GM18508 (cell line): ENCODE measurements around the gene RAET1L.
"Not testable (repeated sequence)": the region's sequence is repeated elsewhere in the genome, so short reads cannot be mapped to it uniquely, and the experiment has no call there.

ENCODE experiments used
- ATAC-seq: cut with Tn5 transposase; IDR thresholded peaks from one replicate; pipeline ENCODE4 v1.9.1; 2021; ENCODE audit warnings: moderate number of reproducible peaks; ENCODE audit not compliant: insufficient read depth, unreplicated experiment

RAET1L gene

GRCh38 chr6:150046943-150047342 is 21.6 kb upstream of the RAET1L start:
- ATAC-seq = no peak

- no peak for ATAC-seq
These were observed 19.4 kb upstream of the RAET1L start for GRCh38 chr6:150044621-150045145.

- no peak for ATAC-seq
These were observed 18.4 kb upstream of the RAET1L start for GRCh38 chr6:150043501-150044412.

GRCh38 chr6:150043096-150043495 is 17.8 kb upstream of the RAET1L start:
- ATAC-seq = no peak

- ATAC-seq = no peak
These were observed 13.1 kb upstream of the RAET1L start for GRCh38 chr6:150038202-150039062.

GRCh38 chr6:150037526-150038201 is 12.3 kb upstream of the RAET1L start:
- ATAC-seq = no peak

GRCh38 chr6:150036081-150036480 is 10.7 kb upstream of the RAET1L start:
- no peak for ATAC-seq

GRCh38 chr6:150033207-150033771 is 8.0 kb upstream of the RAET1L start:
- ATAC-seq = no peak

GRCh38 chr6:150032598-150032997 is 7.3 kb upstream of the RAET1L start:
- no peak for ATAC-seq

GRCh38 chr6:150030611-150031010 is 5.3 kb upstream of the RAET1L start:
- no peak for ATAC-seq

- no peak for ATAC-seq
These were observed 4.4 kb upstream of the RAET1L start for GRCh38 chr6:150029749-150030148.

- no peak for ATAC-seq
These were observed 3.9 kb upstream of the RAET1L start for GRCh38 chr6:150029276-150029675.

- ATAC-seq = no peak
These were observed 3.5 kb upstream of the RAET1L start for GRCh38 chr6:150028799-150029198.

GRCh38 chr6:150027806-150028565 is 2.7 kb upstream of the RAET1L start:
- ATAC-seq = no peak

GRCh38 chr6:150026976-150027805 is 1.9 kb upstream of the RAET1L start:
- no peak for ATAC-seq

- no peak for ATAC-seq
These were observed 631 bp downstream of the RAET1L start for GRCh38 chr6:150024646-150025155.

- ATAC-seq = not testable (repeated sequence)
These were observed 1.3 kb downstream of the RAET1L start for GRCh38 chr6:150024021-150024420.

- ATAC-seq = not testable (repeated sequence)
These were observed 3.5 kb downstream of the RAET1L start for GRCh38 chr6:150021870-150022269.
